Inferior parietal cortex (tissue), 1 donor: ENCODE data around the gene PLXNA2.

ENCODE experiments used
- DNase-seq: peaks from one replicate; pipeline ENCODE4 v3.0.0-alpha.2; 2016; ENCODE audit errors: extremely low spot score

Gene PLXNA2

DNA sequence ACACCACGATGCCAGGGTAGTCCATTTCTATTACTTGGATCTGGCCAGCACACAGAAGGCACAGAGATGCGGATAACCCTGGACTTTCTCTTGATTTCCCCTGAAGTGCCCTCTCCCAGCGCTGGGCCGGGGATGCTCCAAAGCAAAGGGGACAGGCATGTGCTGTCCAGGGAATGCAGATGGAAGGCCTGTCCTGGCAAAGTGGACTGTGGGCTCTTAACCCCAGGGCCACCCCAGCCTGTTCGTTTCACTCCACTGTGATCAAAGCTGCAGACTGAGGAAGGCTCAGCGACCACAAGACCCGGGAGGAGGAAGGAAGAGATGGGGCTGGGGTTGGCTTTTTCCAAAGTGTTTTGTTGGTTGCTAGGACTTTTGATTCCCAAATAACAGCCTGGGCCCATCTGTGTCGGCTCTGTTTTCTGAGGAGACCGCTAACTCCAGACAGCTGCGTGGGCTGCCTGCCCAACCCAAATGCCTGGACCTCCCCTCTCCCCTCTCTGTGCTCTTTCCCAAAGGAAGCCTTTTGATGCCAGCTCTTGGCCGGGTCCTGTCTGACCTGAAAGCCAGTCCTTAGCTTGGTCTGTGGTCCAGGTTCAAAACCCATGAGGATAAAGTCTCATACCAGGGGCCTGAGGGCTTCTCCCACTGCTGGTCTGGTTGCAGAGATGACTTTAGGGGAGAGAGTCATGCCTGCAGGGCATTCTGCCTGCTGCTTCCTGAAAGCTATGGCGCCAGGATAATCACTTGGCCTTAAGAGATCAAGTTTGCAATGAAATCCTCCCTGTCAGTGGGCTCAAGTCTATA is 213.7 kb downstream of the PLXNA2 start:
- DNase-seq: no peak

- no peak for DNase-seq
These were observed 214.6 kb downstream of the PLXNA2 start for GRCh38 chr1:208029381-208030287.

DNA sequence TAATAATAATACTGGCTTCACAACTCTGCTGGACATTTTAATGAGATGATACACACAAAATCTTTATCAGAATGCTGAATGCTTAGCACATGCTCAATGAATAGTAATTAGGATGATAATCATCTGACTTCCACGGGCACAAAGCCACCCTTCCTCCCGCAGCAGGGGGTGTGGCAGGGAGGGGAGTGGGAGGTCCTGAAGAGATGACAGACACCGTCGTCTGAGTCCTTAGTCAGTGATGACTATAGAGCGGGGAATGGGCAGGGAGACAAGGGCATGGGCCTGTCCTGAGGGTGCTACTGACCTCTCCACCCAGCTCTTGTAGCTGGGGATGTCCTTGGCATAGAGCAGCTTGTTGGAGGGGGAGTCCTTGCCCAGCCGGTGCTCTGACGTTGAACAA is 215.7 kb downstream of the PLXNA2 start:
- no peak for DNase-seq

DNA sequence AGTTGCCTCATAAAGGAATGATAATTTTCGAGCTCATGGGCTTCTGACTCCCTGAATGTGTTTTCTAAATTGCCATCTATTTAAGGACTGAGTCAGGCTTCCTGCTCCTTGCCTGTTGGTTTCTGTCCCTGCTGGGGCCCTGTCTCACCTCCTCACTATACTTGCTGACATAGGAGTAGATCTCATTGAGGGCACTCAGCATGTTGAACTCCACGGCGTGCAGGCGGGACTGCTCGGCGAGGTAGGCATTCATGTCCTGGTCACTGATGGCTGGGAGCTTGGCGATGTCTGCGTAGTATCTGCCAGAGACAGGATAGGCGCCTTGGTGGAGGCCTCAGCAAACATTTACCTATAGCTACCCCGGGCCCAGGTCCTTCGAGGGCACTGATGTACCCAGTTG is 216.3 kb downstream of the PLXNA2 start:
- no peak for DNase-seq

DNA sequence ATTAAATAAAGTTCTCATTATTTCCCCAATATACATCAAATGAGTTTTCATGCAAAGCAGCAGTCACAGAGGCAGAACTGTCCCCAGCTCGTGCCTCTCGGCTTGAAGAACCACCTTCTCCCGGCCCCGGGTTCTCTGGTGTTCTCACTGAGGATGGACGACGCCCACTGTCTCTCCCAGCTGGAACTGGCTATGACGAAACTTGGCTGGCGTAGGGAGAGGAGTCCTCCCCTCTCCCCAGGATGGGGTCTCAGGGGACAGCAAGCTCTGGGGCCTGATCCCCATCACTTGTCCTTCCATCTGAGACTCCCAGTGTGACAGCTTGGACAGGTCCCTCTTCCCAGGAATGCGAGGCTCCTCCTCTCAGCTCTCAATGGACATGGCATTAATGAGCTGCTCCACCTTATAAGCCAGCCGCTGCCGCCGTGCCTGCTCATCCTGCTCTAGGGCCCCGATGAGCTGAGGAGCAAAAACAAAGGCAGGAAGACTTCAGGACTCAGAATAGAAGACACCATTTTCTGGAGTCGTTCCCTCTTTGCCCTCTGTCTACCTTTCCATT is 217.2 kb downstream of the PLXNA2 start:
- no peak for DNase-seq

GRCh38 chr1:208025031-208025430 is 219.2 kb downstream of the PLXNA2 start:
- DNase-seq: no peak

DNA sequence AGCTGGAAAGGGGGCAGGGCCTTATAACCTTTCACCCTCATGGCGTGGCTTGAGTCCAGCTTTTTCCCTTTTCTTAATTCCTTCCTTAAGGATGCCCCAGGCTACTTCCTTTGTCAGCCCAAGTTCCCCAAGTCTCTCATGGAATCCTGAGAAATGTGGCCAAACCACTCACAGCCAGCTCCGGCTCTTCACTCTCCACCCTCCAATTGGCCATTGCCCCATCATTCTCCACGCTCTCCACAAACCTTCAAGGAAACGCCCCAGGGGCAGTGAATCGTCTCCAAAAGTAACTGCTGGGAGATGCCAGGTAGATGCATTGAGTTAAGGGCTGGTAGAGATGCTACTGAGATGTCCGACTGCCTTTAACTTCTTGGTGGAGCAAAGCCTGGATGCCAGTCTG is 219.8 kb downstream of the PLXNA2 start:
- DNase-seq: no peak

GRCh38 chr1:208019257-208019656 is 224.9 kb downstream of the PLXNA2 start:
- DNase-seq: no peak

GRCh38 chr1:208015255-208015654 is 228.9 kb downstream of the PLXNA2 start:
- no peak for DNase-seq

DNA sequence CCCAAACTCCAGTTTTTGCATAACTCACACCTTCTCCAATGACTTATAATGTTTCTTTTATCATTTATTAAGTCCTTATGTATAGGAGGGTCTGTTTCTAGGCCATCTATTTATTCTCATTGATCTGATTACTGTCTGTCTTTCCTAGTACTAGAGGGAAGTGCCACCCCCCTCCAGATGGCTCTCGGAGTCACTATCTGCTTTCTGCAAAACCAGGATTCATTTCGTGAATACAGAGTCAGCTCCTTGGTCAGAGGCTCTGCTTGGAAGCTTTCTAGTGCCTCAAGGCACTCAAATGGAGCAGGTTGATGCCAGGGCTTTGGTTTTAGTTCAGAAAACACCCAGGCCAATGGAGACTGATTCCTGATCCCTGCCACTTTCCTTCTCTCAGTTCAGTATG is 231.0 kb downstream of the PLXNA2 start:
- DNase-seq: no peak

DNA sequence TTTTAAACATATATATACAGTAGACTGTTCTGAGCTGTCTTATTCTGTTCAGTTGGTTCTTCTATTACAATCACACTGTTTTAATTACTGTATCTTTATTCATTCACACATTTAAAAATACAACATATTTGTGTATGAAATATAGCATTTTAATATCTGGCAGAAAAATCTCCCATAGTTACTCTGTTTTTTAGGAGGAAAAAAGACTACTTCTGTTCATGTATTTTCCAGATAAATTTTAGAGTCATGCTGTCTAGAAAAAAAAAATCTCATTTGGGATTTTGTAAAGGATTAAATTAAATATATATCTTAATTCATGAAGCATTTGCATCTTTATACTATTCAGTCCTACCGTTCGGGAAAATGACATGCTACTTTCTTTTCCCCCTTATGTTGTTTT is 231.5 kb downstream of the PLXNA2 start:
- DNase-seq: no peak

DNA sequence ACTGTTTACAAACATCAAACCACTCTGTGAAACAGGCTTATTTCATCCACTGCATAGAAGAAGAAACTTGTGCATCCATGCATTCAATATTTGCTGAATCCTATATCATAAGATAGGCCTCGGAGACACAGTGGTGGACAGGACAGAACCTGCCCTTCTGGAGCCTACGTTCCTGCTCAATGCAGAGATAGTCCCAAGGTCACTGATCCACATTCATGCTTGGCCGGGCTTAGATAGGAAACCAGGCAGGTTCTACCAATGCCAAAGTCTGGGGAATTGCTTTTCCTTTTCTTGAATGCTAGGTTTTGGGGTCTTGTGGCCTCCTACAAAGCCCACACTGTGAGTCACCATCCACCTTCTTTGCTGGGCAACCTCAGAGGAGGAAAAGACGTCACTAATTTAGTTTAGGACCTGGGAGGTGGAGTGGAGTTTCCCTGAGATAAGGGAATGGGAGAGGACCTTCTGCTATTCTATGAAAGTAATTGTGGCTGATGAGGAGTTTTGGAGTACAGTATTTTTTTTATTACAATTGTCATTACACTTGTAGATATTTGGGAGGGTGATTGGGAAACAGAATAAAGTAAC is 233.6 kb downstream of the PLXNA2 start:
- DNase-seq: no peak

GRCh38 chr1:208009706-208010444 is 234.3 kb downstream of the PLXNA2 start:
- DNase-seq: no peak

DNA sequence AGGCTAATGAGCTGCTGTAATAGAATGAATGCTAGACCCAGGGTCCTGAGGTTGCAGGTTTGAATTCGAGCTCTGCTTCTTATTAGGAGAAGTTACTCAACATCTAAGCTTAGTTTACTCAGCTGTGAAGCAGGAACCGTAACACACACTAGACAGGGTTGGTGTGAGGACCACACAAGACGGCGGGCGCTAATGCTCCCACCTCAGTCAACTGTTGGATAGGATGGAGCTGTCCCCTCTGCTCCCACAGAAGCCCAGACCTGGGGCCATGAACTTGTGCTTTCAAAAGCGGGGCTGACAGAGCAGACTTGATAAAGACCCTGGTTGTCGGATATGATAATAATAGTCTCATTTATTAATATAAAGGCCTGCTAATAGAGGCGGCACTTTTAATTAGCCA is 234.9 kb downstream of the PLXNA2 start:
- DNase-seq: no peak

DNA sequence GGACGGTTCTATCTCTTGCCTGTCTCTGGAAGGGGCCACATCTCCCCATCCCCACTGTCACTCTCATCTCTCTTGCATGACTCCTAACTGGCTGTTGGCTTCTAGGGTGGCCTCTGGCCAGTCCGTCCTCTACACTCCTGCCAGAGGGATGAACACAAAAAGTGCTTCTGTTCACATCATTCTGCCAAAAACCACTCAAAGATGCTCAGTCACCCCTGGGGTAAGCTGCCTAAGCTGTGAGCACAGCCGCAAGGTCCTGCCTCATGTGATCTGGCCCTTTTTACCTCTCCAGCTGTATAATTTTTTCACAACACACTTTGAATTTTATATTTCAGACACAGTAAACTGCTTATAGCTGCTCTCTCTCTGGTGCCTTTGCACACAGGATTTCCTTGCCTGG is 235.7 kb downstream of the PLXNA2 start:
- no peak for DNase-seq

- DNase-seq: no peak
These were observed 236.2 kb downstream of the PLXNA2 start for GRCh38 chr1:208007938-208008342.

DNA sequence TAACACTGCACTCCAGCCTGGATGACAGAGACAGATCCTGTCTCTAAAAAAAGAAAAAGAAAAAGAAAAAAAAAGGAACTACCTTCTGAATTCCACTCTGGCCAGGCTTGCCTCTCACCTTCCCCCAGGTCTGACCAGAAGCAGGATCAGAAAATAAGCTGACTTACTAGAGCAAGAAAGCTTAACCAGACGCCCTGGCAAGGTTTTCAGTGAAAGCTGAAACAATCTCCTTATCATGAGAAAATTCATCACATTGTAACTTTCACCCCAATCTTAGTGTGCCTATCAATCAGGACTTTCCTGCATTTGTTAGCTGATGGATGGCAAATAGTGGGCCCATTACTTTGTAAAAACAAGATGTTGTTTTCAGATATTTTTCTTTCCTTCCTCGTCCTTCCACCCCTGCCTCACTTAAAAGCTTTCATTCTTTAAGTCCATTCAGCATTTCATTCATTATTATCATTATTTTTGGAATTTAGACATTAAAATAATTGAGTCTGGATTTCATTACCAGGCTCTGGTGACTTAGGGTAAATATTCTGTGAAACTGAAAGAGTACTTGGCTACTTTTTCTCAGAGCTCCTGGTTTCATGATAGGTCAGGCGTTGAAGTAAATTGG is 236.8 kb downstream of the PLXNA2 start:
- DNase-seq: no peak

- DNase-seq: no peak
These were observed 237.8 kb downstream of the PLXNA2 start for GRCh38 chr1:208006258-208006920.

DNA sequence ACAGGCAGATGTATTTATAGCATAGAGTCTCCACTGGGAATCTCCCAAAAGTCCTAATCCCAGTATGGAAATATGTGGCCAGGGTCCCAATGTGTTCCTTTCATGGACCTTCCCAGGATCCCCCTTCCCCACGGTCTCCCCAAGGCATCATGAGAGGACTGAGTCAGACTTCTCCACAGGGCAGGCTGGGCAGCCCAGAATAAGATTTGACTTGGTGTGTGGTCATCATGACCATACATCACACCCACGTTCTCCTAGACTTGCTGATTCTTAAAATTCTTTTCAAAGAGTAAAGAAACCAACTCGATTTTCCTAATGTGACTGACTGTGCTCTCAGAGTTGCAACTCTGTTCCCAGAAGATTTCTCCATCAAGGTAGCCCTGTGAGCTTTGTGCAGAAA is 239.3 kb downstream of the PLXNA2 start:
- DNase-seq: no peak

DNA sequence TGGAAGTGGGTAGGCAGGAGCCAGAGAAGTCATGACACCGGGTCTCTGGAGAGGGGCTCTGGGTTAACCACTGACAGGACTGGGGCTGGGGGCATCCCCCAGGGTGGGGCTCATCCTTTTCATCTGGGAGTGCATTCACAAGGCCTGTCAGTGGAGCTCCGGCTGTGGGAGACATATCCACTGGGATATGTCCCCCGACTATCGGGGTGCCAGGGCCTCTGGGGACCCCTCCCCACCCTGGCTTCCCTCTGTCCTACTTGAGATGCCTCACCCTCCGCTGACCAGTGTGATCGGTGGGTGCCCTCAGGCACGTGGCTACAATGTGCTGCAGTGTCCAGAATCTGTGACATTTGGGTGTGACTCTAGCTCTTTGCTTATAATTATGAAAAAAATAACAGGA is 240.9 kb downstream of the PLXNA2 start:
- DNase-seq: no peak

DNA sequence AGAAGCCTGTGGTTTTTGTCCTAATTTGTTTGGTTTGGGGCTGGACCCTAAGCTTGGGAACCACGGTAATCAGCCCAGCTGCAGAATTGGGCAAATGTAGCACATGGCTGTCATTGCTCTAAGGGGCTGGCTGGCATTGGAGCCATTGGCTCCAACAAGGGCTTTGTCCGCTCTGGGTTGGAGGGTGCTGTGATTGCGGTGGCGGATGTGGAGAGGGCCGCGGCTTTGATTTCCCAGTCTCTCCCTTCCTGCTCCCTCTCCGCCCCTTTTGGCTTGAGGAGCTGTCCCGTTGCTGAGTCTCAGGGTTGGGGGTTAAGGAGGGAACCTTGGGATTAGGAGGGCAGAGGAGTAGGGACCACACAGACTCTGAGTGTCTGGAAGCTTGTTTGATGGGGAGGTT is 241.5 kb downstream of the PLXNA2 start:
- DNase-seq: no peak
